ENCODE results near the gene GADD45GIP1. TPM values are rescaled to one million over a fixed set of nuclear protein-coding genes. Genes with fewer than 3 reads are reported as not detected.
"Not testable (repeated sequence)": the region's sequence is repeated elsewhere in the genome, so short reads cannot be mapped to it uniquely, and the experiment has no call there.

Gene GADD45GIP1
- total RNA-seq, 2 donors from 2014 or later = 31.0 to 34.9 TPM

GRCh38 chr19:12953799-12954611 lies 3.0 kb downstream of the GADD45GIP1 start:
- H3K27me3 Mint-ChIP-seq (ENCODE audit: insufficient read depth) = no peaks in the 10 kb centered on the region
- no peak overlapping the region for H3K27ac ChIP-seq (ENCODE audit: low read depth, low read length)
- no peak overlapping the region for H3K4me3 Mint-ChIP-seq

GRCh38 chr19:12953138-12953798 lies 3.8 kb downstream of the GADD45GIP1 start:
- no peak overlapping the region for H3K27ac Mint-ChIP-seq
- DNase-seq = no peak
- peaks cover 57% of the 10 kb centered on the region for H3K36me3 Mint-ChIP-seq (ENCODE audit: low read depth)
- Histone ChIP-seq H3K4me1 (ENCODE audit: control insufficient read depth, insufficient read depth, low read length) (no peaks in the 10 kb centered on the region), H3K9ac (ENCODE audit: extremely low read depth, low read length, poor library complexity, severe bottlenecking) (no peak overlapping the region), H3K27me3 (ENCODE audit: control insufficient read depth, insufficient read depth, low read length, poor library complexity, severe bottlenecking) (no peaks in the 10 kb centered on the region), H3K27ac (ENCODE audit: low read depth, low read length) (no peak overlapping the region), H3K9me3 (ENCODE audit: control insufficient read depth, low read length) (no peaks in the 10 kb centered on the region), H3K36me3 (ENCODE audit: control insufficient read depth, insufficient read depth, low read length) (peaks cover 52% of the 10 kb centered on the region), H3K4me3 (ENCODE audit: low read length) (no peak overlapping the region)
- no peak overlapping the region for H3K4me3 Mint-ChIP-seq
- peaks cover 13% of the 10 kb centered on the region for H3K4me1 Mint-ChIP-seq
- H3K9me3 Mint-ChIP-seq = no peaks in the 10 kb centered on the region
- no peaks in the 10 kb centered on the region for H3K27me3 Mint-ChIP-seq (ENCODE audit: insufficient read depth)
- WGBS, 2 experiments (ENCODE audit: insufficient coverage in 1 of 2, insufficient read length in 1 of 2) = 93 to 94% methylated on average over 5 to 11 of the region's 11 CpGs
- TF ChIP-seq, protein P1, sequence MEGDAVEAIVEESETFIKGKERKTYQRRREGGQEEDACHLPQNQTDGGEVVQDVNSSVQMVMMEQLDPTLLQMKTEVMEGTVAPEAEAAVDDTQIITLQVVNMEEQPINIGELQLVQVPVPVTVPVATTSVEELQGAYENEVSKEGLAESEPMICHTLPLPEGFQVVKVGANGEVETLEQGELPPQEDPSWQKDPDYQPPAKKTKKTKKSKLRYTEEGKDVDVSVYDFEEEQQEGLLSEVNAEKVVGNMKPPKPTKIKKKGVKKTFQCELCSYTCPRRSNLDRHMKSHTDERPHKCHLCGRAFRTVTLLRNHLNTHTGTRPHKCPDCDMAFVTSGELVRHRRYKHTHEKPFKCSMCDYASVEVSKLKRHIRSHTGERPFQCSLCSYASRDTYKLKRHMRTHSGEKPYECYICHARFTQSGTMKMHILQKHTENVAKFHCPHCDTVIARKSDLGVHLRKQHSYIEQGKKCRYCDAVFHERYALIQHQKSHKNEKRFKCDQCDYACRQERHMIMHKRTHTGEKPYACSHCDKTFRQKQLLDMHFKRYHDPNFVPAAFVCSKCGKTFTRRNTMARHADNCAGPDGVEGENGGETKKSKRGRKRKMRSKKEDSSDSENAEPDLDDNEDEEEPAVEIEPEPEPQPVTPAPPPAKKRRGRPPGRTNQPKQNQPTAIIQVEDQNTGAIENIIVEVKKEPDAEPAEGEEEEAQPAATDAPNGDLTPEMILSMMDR (conservative IDR thresholded peaks at IDR 0.05) = no peak

More at GRCh38 chr19:12953799-12954611, 3.0 kb downstream of the GADD45GIP1 start:
- peak overlapping the region; percentile 86 for H3K27ac Mint-ChIP-seq
- peaks cover 13% of the 10 kb centered on the region for H3K4me1 Mint-ChIP-seq
- no peak for DNase-seq
- no peaks in the 10 kb centered on the region for H3K4me1 ChIP-seq (ENCODE audit: control insufficient read depth, insufficient read depth, low read length)
- no peak overlapping the region for H3K4me3 ChIP-seq (ENCODE audit: low read length)
- peaks cover 45% of the 10 kb centered on the region for H3K36me3 ChIP-seq (ENCODE audit: control insufficient read depth, insufficient read depth, low read length)
- peaks cover 52% of the 10 kb centered on the region for H3K36me3 Mint-ChIP-seq (ENCODE audit: low read depth)
- H3K9me3 Mint-ChIP-seq = no peaks in the 10 kb centered on the region
- TF ChIP-seq, protein P1 (conservative IDR thresholded peaks at IDR 0.05) = no peak
- H3K9ac ChIP-seq (ENCODE audit: extremely low read depth, low read length, poor library complexity, severe bottlenecking) = no peak overlapping the region
- 92% methylated on average over 7 to 12 of the region's 12 CpGs for WGBS, 2 experiments (ENCODE audit: insufficient coverage in 1 of 2, insufficient read length in 1 of 2)
- no peaks in the 10 kb centered on the region for H3K27me3 ChIP-seq (ENCODE audit: control insufficient read depth, insufficient read depth, low read length, poor library complexity, severe bottlenecking)
- no peaks in the 10 kb centered on the region for H3K9me3 ChIP-seq (ENCODE audit: control insufficient read depth, low read length)

DNA sequence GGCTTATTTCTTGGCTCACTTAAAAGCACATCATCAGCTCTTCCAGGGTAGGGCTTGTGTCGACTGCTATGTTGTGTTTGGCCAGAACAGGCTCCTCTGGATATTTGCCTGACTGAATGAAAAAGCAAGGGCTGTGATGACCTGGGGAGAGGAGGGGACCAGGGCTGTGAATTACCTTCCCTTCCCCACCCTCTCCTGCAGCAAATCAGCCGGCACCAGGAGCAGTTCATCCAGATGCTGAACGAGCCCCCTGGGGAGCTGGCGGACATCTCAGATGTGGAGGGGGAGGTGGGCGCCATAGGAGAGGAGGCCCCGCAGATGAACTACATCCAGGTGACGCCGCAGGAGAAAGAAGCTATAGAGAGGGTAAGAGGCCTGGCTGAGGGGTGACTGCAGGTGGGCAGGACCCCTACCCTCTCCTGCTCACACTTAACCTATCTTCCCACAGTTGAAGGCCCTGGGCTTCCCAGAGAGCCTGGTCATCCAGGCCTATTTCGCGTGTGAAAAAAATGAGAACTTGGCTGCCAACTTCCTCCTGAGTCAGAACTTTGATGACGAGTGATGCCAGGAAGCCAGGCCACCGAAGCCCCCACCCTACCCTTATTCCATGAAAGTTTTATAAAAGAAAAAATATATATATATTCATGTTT lies 4.4 kb downstream of the GADD45GIP1 start:
- H3K9me3 ChIP-seq (ENCODE audit: control insufficient read depth, low read length) = no peaks in the 10 kb centered on the region
- no peak overlapping the region for H3K4me3 Mint-ChIP-seq
- no peaks in the 10 kb centered on the region for H3K4me1 ChIP-seq (ENCODE audit: control insufficient read depth, insufficient read depth, low read length)
- TF ChIP-seq, protein P1 (conservative IDR thresholded peaks at IDR 0.05) = no peak
- H3K27me3 ChIP-seq (ENCODE audit: control insufficient read depth, insufficient read depth, low read length, poor library complexity, severe bottlenecking) = no peaks in the 10 kb centered on the region
- peak; percentile 64 for DNase-seq
- H3K4me3 ChIP-seq (ENCODE audit: low read length) = no peak overlapping the region
- H3K27ac Mint-ChIP-seq = no peak overlapping the region
- no peaks in the 10 kb centered on the region for H3K27me3 Mint-ChIP-seq (ENCODE audit: insufficient read depth)
- H3K9me3 Mint-ChIP-seq = no peaks in the 10 kb centered on the region
- H3K27ac ChIP-seq (ENCODE audit: low read depth, low read length) = no peak overlapping the region
- H3K36me3 ChIP-seq (ENCODE audit: control insufficient read depth, insufficient read depth, low read length) = peaks cover 58% of the 10 kb centered on the region
- peaks cover 13% of the 10 kb centered on the region for H3K4me1 Mint-ChIP-seq
- H3K36me3 Mint-ChIP-seq (ENCODE audit: low read depth) = peaks cover 64% of the 10 kb centered on the region
- H3K9ac ChIP-seq (ENCODE audit: extremely low read depth, low read length, poor library complexity, severe bottlenecking) = no peak overlapping the region
- 92 to 100% methylated on average over 1 to 8 of the region's 12 CpGs for WGBS, 2 experiments (ENCODE audit: insufficient coverage in 1 of 2, insufficient read length in 1 of 2)

- peaks cover 66% of the 10 kb centered on the region for H3K36me3 Mint-ChIP-seq (ENCODE audit: low read depth)
- DNase-seq; H3K27ac ChIP-seq (ENCODE audit: low read depth, low read length); H3K27me3 Mint-ChIP-seq (ENCODE audit: insufficient read depth); H3K4me3 Mint-ChIP-seq; H3K9me3 Mint-ChIP-seq; H3K4me3 ChIP-seq (ENCODE audit: low read length); H3K9me3 ChIP-seq (ENCODE audit: control insufficient read depth, low read length); H3K9ac ChIP-seq (ENCODE audit: extremely low read depth, low read length, poor library complexity, severe bottlenecking); H3K27ac Mint-ChIP-seq; H3K27me3 ChIP-seq (ENCODE audit: control insufficient read depth, insufficient read depth, low read length, poor library complexity, severe bottlenecking); H3K4me1 ChIP-seq (ENCODE audit: control insufficient read depth, insufficient read depth, low read length): not testable (repeated sequence)
- WGBS, 2 experiments (ENCODE audit: insufficient coverage in 1 of 2, insufficient read length in 1 of 2) = 94 to 97% methylated on average over 6 of the region's 6 CpGs
- peaks cover 60% of the 10 kb centered on the region for H3K36me3 ChIP-seq (ENCODE audit: control insufficient read depth, insufficient read depth, low read length)
- H3K4me1 Mint-ChIP-seq = peaks cover 13% of the 10 kb centered on the region
These were observed 5.0 kb downstream of the GADD45GIP1 start for GRCh38 chr19:12952050-12952449.

All from endodermal cell (in vitro differentiated cells).